Activated CD8-positive, alpha-beta memory T cell treated with anti-CD3 and anti-CD28 coated beads for 48 hours (primary cell): ENCODE measurements around the gene KCNF1.

Experiments
- DNase-seq, 3 experiments: peaks; one replicate each; pipeline ENCODE4 v3.0.0-alpha.2; 2020; ENCODE audit warnings: low read depth in 2 of 3, low spot score in 2 of 3

The KCNF1 gene

DNA sequence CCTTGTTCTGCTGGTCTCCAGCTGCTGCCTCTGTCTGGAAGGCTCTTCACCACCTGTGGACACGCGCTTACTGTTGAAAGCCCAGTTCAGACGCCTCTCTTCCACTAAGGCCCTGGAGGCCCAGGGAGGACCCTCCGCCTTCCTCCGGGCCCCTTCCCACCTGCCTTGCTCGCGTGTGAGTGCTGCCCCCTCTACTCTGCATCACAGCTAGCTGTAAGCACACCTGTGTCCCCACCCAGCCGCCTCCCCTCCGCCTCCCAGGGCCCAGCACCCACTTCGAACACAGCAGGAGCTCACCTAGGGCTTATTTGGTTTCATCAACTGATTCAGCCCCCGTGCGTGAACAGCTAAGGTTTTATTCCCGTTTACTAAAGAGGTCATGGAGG lies 49.7 kb downstream of the KCNF1 start:
- DNase-seq, result no peak

DNA sequence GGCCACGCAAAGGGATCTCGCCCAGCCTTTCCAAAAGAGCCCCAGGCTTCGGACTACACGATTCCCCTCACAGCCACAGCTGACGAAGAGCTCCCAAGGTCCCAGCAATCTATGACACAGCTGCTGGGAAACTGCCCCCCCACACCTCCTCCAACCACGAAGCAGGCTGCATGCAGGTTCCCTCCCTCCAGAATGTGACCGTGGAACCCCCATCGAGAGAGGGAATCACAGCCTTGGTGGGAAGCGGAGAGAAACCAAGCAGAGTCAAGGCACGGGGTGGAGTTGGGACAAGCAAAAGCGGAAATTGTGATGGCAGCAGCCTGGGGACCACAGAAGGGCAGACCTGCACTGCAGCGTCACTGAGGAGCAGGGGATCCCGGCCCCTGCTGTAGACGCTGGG lies 50.3 kb downstream of the KCNF1 start:
- DNase-seq, result no peak

GRCh38 chr2:10963155-10963554 lies 51.4 kb downstream of the KCNF1 start:
- no peak for DNase-seq
